ENCODE data around the gene ARHGAP6. TPM values are rescaled to one million over a fixed set of nuclear protein-coding genes. Genes with fewer than 3 reads are reported as not detected.
"Not testable (repeated sequence)": the region's sequence is repeated elsewhere in the genome, so short reads cannot be mapped to it uniquely, and the experiment has no call there.

The ARHGAP6 gene
- polyA plus RNA-seq, 3 donors = 13.9 to 19.4 (median 15.4) TPM

DNA sequence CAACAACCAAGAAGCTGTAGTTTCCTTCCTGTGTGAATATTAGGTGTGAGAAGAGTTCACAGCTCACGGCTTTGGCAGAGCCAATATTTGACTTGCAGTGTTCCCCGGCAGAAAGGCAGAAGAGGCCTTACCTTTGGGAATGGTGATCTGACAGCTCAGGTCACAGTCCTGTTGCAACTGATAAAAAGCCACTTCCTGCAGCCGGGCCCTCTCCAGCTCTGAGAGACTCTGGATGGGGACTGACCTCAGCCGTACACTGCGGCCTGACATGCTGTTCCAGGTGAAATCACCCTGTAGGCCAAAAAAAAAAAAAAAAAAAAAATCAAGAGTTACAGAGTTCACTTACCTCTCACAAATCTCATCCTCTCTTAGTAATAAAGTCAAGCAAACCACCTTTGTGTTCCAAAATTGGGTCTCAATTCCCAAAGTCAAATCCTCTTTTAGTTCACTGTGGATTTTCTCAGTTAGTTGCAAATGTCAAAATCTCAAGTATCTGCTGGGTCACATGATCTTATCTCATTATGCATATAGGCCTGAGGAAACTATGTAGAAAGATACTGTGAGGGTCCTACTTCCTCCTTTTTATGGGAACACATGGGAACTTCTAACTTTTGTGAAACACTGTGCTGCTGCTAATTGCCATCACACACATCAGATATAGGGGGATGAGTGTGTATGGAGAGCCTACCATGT, 411.2 kb downstream of the ARHGAP6 start:
- DNase-seq (ENCODE audit: extremely low read depth in 1 of 11, low read depth in 9 of 11, low spot score in 4 of 11) = no peak

DNA sequence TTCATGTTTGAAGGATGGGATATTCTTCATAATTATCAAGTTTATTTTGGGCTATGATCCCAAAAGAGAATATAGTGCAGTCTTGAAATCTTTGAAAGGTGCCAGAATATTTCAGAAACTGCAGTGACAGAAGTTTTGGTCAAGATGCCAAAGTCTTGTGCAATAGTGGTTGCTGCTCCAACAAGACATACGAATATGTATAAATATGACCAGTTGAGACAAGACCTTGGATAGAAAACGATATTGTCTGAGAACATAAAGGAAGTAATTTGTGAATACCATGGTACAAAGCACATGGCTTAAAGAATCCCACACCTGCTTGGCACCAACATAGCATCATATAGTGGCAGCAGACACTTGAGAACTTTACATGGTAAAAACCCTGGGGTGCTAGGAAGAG, 421.1 kb downstream of the ARHGAP6 start:
- DNase-seq (ENCODE audit: extremely low read depth in 1 of 11, low read depth in 9 of 11, low spot score in 4 of 11) = no peak

DNA sequence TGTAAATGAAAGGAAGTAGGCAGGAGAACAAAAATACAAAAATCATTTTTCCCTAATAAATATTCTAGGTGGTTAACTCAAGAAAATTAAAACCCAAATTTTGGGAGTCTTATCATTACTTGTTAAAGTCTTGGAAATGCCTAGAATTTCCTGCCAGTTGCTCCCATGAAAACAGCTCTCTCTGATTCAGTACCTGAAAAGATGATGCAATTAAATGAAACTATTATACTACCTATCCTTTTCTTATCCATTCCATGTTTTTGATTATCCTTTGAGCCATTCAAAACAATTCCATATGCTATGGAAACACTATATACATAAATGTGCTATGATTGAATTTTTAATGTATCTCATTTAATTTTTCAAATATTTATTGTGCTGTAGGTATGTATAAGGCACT, 423.0 kb downstream of the ARHGAP6 start:
- no peak for DNase-seq (ENCODE audit: extremely low read depth in 1 of 11, low read depth in 9 of 11, low spot score in 4 of 11)

DNA sequence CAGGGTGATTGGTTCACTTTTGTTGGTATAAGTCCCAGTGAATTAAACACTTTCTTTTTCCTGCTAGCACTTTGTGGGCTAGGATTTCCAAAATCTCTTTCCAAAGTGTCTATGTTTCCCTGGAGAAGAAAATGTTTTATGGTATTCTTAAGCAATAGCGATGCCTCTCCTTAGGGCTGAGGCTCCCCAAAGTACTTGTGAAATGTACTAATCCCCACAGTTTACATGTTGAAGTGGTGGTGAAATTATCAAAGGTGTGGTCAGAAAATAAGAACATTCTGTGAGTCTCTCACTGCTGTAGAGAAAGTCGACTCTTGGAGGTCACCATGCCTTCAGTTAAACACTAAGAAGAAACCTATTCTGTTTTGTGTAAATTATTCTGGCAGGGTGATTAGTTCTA, 424.0 kb downstream of the ARHGAP6 start:
- DNase-seq (ENCODE audit: extremely low read depth in 1 of 11, low read depth in 9 of 11, low spot score in 4 of 11) = no peak

DNA sequence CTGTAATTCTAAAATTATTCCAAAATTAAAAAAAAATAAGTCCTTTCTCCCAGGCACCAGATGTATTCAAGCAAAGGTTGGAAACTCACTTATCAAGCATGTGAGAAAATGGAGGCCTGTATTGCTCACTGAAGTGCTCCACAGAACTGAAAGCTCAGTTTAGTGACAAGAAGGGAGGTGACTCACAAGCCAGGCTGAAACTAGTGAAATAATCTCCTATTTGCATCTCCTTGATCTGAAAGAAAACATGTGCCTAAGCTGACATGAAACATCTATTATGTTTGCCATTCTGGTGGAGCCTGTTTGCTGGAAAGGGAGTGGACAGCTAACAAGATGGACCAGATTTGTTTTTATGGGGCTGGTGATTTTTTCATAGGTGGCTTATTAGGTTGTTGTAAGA, 426.5 kb downstream of the ARHGAP6 start:
- DNase-seq (ENCODE audit: extremely low read depth in 1 of 11, low read depth in 9 of 11, low spot score in 4 of 11) = no peak

DNA sequence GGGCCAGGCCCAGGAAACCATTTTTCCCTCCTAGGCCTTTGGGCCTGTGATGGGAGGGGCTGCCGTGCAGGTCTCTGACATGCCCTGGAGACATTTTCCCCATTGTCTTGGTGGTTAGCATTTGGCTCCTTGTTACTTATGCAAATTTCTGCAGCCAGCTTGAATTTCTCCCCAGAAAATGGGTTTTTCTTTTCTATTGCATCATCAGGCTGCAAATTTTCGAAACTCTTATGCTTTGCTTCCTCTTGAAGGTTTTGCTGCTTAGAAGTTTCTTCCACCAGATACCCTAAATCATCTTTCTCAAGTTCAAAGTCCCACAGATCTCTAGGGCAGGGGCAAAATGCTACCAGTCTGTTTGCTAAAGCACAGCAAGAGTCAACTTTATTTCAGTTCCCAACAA, 430.3 kb downstream of the ARHGAP6 start:
- DNase-seq (ENCODE audit: extremely low read depth in 1 of 11, low read depth in 9 of 11, low spot score in 4 of 11) = not testable (repeated sequence)

DNA sequence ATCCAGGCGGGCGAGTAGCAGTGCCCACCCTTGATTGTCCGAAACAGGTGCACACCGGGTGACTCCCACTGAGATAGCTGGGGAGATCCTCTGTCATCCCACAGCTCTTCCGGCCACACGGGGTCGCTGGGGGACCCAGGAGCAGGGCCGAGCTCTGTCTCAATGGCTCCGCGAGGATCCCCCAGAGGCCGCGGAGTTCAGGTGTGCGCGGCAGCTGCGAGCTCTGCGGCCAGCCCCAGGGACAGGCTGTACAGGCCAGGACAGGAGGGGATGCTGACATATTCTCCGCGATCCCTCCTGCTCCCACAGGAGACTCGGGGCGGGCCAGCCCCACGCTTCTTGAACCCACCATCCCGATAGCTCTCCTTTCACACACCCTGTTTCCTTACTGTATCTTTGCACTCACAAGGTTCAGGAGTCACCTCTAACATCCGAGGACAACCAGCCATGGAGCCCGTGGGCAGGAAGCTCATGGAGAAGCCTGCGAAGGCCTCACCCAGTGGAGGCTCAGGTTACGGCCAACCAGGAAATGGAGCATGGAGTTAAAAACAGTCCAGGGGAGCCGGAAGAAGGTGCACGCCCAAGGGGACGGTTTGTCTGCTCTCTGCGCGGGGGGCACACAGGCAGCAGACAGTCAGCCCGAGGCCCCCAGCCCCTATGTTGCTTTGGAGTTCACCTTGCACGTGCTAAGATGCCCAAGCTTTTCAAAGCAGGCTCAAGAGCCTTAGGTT, 450.4 kb downstream of the ARHGAP6 start:
- no peak for DNase-seq (ENCODE audit: extremely low read depth in 1 of 11, low read depth in 9 of 11, low spot score in 4 of 11)

DNA sequence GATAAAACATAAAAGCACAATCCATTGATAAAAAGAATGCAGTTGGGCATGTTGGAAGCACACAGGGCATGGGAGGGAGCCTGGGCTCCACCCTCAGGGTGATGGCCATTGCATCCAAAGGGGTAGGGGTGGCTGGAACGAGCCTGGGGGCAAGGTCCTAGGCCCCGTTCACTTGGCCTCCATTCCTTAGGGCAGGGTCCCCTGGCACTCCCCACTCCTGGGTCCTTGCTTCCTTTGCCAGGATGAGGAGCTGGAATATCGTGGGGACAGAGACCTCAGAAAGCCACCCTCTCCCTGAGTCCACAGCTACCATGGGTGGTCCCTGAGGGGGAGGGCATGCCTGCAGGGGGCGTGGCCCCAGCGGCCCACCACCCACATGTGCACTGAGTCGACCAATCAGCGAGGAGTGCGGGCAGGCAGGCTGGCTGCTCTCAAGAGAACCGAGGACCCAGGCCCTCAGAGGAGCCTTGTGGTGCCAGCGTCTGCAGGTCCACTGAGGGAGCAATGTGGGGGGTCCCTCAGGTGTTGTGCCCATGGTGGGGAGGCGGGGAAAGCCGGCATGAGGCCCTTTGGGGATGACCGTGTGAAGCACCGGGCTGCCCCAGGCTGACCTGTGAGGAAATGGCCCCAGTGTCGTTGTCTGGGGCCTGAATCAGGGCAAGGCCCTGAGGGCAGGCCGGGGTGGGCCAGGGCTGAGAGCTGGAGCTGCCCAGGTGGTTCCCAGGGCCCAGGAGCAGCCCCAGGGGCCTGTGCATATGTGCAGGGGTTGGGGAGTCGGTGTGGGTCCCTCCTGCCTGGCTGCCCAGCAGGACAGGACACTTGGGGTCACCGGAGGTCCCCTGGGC, 451.2 kb downstream of the ARHGAP6 start:
- no peak for DNase-seq (ENCODE audit: extremely low read depth in 1 of 11, low read depth in 9 of 11, low spot score in 4 of 11)

DNA sequence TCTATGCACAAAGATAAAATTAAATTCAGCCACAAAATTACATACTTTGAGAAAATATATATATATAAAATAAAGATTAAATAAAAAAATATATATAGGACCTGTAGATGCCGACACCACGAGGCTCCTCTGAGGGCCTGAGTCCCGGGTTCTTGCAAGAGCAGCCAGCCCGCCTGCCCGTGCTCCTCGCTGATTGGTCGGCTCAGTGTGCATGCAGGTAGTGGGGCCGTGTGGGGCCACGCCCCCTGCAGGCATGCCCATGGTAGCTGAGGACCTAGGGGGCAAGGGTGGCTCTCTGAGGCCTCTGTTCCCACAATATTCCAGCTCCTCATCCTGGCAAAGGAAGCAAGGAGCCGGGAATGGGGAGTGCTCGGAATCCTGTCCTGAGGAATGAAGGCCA, 453.0 kb downstream of the ARHGAP6 start:
- DNase-seq (ENCODE audit: extremely low read depth in 1 of 11, low read depth in 9 of 11, low spot score in 4 of 11) = no peak

DNA sequence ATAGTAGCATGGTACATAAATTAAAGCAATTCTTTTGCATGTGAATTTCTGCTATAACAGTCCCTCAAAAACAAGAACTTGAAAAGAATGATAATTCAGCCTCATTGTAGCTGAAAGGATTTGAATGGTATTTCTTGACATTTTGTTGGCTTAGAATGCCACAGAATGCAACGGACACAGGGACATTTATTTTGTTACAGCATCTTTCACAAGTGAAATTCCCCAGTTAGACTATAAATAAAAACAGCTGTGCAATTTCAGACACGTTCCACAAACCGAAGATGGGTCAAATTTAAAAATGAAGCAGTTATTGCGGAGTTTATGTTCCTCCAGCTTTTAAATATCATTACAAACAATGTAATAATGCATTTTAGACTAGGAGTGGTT, 455.3 kb downstream of the ARHGAP6 start:
- DNase-seq (ENCODE audit: extremely low read depth in 1 of 11, low read depth in 9 of 11, low spot score in 4 of 11) = no peak

DNA sequence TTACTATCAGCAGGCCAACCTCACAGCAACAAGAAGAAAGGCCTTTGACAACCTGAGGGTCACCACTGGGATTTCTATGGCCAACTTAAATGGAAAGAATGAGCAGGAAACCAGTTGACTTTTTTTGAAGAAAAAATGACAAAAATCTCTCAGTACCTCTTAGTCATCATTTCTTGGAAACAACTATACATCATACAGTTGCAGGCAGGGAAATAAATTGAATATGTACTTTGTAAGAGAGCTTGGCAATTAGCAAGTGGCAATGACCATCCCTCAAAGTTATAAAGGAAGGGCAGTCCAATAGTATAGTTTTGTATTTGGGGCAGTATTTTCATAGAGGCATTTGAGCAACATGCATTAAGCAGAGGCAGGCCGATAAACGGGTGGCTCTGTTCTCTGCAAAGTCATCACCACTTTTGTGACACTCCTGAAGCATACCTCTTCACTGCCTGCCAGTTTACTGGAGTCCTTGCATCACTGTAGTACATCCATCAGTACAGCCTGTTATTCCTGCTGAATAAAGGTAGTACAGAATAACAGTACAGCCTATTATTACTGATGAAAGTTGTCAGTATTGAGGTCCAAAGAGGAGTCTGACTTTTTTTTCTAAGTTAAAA, 455.8 kb downstream of the ARHGAP6 start:
- no peak for DNase-seq (ENCODE audit: extremely low read depth in 1 of 11, low read depth in 9 of 11, low spot score in 4 of 11)

DNA sequence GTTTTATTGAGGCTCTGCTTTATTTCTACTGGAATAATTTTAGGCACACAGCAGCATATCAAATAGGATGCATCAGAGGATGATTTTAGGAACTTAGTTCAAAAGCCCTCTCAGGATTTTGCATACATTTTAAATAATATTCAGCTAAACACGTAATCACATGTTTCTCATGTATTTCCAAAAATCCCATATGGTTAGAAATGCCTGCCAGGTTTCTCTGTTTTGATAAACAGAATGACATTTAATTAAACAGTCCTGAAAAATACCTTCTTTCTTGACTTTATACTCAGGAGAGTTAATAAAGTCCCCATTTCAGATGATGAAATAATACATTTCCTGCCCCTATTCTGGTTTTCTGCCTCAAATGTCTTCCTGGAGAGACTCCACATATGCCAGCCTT, 459.0 kb downstream of the ARHGAP6 start:
- DNase-seq (ENCODE audit: extremely low read depth in 1 of 11, low read depth in 9 of 11, low spot score in 4 of 11) = no peak

DNA sequence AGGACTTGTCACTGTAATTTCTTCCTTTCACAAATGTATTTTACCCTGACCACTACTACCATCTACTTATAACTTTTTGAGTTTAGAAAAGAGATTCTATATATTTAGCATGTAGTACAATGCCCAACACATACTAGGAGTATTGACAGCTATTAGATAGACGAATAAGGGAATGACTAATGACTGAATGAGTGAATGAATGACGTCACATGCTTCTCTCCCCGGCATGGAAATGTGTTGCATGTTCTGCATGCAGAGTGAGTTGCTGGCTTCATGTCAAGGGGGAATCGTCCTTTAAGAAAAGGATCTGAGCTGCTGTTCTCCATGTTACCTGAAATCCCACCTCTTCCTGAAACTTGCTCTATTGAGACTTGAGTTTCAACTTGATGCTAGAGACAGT, 459.9 kb downstream of the ARHGAP6 start:
- no peak for DNase-seq (ENCODE audit: extremely low read depth in 1 of 11, low read depth in 9 of 11, low spot score in 4 of 11)

DNA sequence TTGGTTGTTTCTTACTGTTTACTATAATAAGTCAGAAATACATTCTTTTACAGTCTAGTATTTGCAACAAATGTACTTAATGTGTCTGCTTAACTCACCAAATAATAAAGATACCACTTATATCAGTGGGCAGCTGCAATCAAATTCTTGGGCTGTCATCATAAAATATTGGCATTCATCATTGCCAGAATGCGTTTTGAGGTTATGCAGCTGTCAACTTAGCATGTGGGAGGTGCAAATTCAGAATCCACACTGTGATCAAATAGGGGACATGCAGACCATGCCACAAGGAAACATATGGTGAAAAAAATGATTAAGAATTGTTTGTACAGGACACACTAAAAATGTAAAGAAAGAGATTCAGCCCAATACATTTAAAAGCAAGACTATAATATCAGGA, 468.0 kb downstream of the ARHGAP6 start:
- DNase-seq (ENCODE audit: extremely low read depth in 1 of 11, low read depth in 9 of 11, low spot score in 4 of 11) = no peak

DNA sequence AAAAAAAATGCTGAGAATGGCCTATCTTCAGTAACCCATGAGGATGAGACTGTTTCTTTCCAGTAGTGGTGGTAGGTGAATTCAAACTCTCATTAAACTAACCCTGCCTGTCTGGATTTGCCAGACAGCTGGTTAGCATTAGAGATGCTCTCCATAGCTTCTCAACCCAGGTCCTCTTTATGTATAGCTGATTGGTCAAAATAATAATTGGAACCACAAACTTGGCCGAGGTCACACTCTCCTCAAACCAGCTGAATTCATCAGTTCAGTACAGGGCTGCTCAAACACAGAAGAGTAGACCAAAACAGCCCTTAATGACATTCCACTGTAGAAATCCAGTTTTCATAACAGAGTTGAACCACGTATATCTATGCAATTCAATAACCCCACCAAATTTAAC, 469.2 kb downstream of the ARHGAP6 start:
- DNase-seq (ENCODE audit: extremely low read depth in 1 of 11, low read depth in 9 of 11, low spot score in 4 of 11) = no peak

DNA sequence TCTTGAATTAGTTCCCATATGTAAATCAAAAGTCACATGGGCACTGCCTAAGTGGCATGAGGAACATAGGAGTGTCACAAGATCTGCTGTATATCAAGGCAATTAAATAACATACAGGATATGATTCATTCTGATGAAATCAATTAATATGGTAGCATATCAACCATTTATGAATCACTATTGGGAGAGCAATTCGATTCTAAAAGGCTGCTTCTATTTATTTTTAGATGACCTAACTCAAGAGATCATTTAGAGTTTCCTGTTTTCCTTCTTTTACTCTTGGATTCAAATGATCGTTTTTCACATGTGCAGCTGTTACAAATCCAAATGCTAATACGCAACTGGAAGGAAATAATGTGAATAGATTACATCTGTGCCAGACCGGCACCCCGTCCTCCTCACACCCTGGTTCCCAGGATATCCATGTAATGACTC, 472.7 kb downstream of the ARHGAP6 start:
- DNase-seq (ENCODE audit: extremely low read depth in 1 of 11, low read depth in 9 of 11, low spot score in 4 of 11) = no peak

DNA sequence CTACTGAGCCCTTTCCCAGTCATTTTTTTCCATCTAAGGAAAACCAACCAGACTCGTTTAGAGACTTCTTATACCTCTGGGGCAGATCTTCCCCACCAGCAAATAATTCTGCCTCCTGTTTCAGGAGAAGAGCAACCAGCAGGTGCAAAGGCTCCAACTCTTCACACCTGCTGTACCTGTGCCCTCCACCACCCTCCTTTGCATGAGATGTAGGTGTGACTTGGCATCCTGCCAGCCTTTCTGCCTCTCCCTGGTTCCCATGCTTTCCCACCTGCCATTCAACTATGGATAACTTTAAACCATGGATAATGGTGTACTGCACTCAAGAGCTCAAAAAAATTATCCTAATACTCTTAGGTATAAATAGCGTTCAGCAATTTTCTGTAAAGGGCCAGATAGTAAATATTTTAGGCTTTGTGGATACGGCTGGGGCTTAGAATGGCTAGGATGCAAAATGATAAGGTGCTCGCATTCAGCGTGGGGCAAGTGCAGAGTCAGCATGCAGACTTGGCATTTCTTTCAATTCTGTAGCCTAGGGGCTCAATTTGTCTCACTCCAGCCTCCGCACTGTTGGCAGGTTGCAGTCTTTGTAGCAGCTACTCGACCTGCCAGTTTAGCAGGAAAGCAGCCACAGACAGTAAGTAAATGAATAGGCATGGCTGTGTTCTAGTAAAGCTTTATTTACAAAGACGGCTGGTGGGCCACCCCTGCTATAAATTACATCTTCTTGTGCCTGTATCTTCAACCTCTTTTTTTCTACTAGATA, 474.8 kb downstream of the ARHGAP6 start:
- no peak for DNase-seq (ENCODE audit: extremely low read depth in 1 of 11, low read depth in 9 of 11, low spot score in 4 of 11)

DNA sequence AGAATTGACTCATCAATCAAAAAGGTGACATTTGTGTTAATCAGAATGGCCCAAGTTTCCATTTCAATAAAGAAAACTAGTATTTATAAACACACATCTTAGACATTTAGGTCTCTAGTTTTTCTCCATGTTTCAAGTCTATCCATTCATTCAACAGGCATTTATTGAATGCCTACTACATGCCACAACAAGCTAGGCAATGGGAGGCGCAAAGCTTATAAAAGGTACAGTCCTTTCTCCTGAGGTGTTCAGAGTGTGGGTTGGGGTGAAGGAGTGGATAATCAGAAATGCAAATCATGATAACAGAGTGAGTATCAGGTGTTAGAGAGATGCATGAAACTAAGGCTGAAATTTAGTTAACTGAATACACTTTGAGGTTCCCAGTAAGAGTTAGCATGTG, 476.6 kb downstream of the ARHGAP6 start:
- no peak for DNase-seq (ENCODE audit: extremely low read depth in 1 of 11, low read depth in 9 of 11, low spot score in 4 of 11)

DNA sequence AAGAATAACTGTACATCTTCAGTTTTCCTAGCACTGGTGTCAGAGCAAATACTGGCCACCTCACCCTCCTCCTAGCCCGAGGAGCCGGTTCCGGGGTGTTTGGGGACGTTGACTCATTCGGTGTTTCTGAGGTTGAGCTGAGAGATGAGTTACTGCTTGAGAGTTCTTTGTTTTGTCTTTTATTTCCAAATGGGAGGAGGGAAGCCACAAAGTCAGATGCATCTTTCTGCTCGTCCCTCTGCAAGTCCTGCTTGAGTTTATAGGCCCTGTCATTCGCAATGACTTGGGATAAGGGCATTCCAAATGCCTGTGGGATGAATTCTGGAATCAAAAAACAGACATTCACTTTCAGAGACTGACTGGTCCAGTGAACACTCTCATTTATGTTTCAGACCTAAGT, 477.1 kb downstream of the ARHGAP6 start:
- no peak for DNase-seq (ENCODE audit: extremely low read depth in 1 of 11, low read depth in 9 of 11, low spot score in 4 of 11)
